BE2C (cell line): ENCODE measurements around the gene SGTA.

Experiments used
- DNase-seq: peaks from one replicate; pipeline ENCODE4 v3.0.0-alpha.2; 2020
- H3K27me3 ChIP-seq: fragments of 250-450 bp; sonication (Bioruptor Pico); 2 replicates; pipeline ENCODE4 v1.5.1; 2020; ENCODE audit warnings: mild to moderate bottlenecking
- H3K36me3 ChIP-seq: fragments of 250-450 bp; sonication (Bioruptor Pico); 2 replicates; pipeline ENCODE4 v1.5.1; 2020; ENCODE audit warnings: mild to moderate bottlenecking
- H3K4me1 ChIP-seq: fragments of 250-450 bp; sonication (Bioruptor Pico); 2 replicates; pipeline ENCODE4 v1.5.1; 2020
- H3K4me3 ChIP-seq: 2 replicates; pipeline ENCODE4 v1.5.1; 2011; ENCODE audit warnings: low read depth, low read length
- H3K9me3 ChIP-seq: fragments of 250-450 bp; sonication (Bioruptor Pico); 2 replicates; pipeline ENCODE4 v1.5.1; 2020
- CTCF ChIP-seq: IDR thresholded peaks from 2 replicates; pipeline ENCODE4 v1.5.1; 2012; ENCODE audit warnings: mild to moderate bottlenecking, low read depth, low read length

SGTA gene

GRCh38 chr19:2723747-2724146 is 59.3 kb downstream of the SGTA start:
- no peak for DNase-seq
- Histone ChIP-seq H3K9me3 (no peaks in the 10 kb centered on the region), H3K27me3 (no peaks in the 10 kb centered on the region; the same call in 1 of the 2 replicates), H3K36me3 (no peaks in the 10 kb centered on the region), H3K4me3 (no peak overlapping the region), H3K4me1 (peaks cover 8% of the 10 kb centered on the region)
- TF ChIP-seq CTCF = no peak

- Histone ChIP-seq H3K36me3 (no peaks in the 10 kb centered on the region), H3K4me1 (peaks cover 8% of the 10 kb centered on the region), H3K4me3 (no peak overlapping the region), H3K27me3 (no peaks in the 10 kb centered on the region; the same call in 1 of the 2 replicates), H3K9me3 (no peaks in the 10 kb centered on the region)
- no peak for DNase-seq
- no peak for TF ChIP-seq CTCF
Measured at GRCh38 chr19:2723345-2723715, 59.7 kb downstream of the SGTA start.

- TF ChIP-seq CTCF = no peak
- DNase-seq = peak; percentile 56
- Histone ChIP-seq H3K36me3 (no peaks in the 10 kb centered on the region; the same call in 1 of the 2 replicates), H3K9me3 (no peaks in the 10 kb centered on the region), H3K27me3 (no peaks in the 10 kb centered on the region; the same call in 1 of the 2 replicates), H3K4me3 (no peak overlapping the region), H3K4me1 (peaks cover 8% of the 10 kb centered on the region)
Measured at GRCh38 chr19:2722541-2723344, 60.3 kb downstream of the SGTA start.

GRCh38 chr19:2721570-2722540 is 61.2 kb downstream of the SGTA start:
- no peak for TF ChIP-seq CTCF
- no peak for DNase-seq
- Histone ChIP-seq H3K4me1 (peaks cover 8% of the 10 kb centered on the region), H3K36me3 (no peaks in the 10 kb centered on the region; the same call in 1 of the 2 replicates), H3K4me3 (peak overlapping the region; percentile 55), H3K9me3 (no peaks in the 10 kb centered on the region), H3K27me3 (no peaks in the 10 kb centered on the region; the same call in 1 of the 2 replicates)

GRCh38 chr19:2720777-2721569 is 62.1 kb downstream of the SGTA start, which contains the start of gene DIRAS1:
Gene DIRAS1, minus strand, starts transcription at chr19:2721372. Its CDS starts 3,566 bp downstream, at chr19:2717806.
- Histone ChIP-seq H3K4me3 (peak within 1 kb of the TSS; percentile 65), H3K4me1 (peaks cover 8% of the 10 kb centered on the region), H3K27me3 (no peaks in the 10 kb centered on the region), H3K36me3 (peaks cover 8% of the 10 kb centered on the region), H3K9me3 (0 out of 2 replicates have a peak, but pooled peaks cover under 1% of the 10 kb centered on the region)
- peak; percentile 54 for DNase-seq
- no peak for TF ChIP-seq CTCF
